ENCODE results near the gene ANKRD55.
"Not testable (repeated sequence)": the region's sequence is repeated elsewhere in the genome, so short reads cannot be mapped to it uniquely, and the experiment has no call there.

The ANKRD55 gene

DNA sequence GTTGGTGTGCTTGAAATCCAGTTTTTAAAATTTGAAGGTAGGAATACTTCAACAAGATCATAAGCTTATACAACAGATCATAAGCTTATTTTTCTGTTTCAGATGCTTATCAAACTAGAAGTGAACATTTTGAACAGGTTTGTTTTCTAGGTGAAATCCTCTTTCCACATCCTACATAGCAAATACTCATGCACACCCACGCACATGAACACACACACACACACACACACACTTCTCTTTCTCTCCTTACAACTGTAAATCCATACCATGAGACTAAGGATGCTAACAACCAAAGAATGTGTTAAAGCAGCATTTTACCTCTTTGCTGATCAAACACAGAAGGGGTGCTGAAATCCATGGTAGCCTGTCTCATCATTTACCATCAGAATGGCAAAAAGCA lies 592 bp downstream of the ANKRD55 start:
- no peak overlapping the region for H3K27ac ChIP-seq (ENCODE audit: low read depth, low read length)
- no peak overlapping the region for H3K4me3 ChIP-seq (ENCODE audit: low read depth in 1 of 2, low read length in 2 of 2)
- no peaks in the 10 kb centered on the region for H3K9me3 ChIP-seq (ENCODE audit: control insufficient read depth in 1 of 2, low read length in 2 of 2)
- peaks cover 0 to 5% of the 10 kb centered on the region in 2 donors for H3K27me3 ChIP-seq (ENCODE audit: control insufficient read depth in 1 of 2, insufficient read depth in 2 of 2, low read length in 2 of 2)
- H3K4me1 ChIP-seq (ENCODE audit: control insufficient read depth in 1 of 2, insufficient read depth in 2 of 2, low read length in 2 of 2), result no peaks in the 10 kb centered on the region
- H3K36me3 ChIP-seq (ENCODE audit: control insufficient read depth in 1 of 2, insufficient read depth in 2 of 2, low read length in 2 of 2), result no peaks in the 10 kb centered on the region
- no peak overlapping the region for H3K9ac ChIP-seq (ENCODE audit: low read depth in 1 of 2, low read length in 2 of 2)

DNA sequence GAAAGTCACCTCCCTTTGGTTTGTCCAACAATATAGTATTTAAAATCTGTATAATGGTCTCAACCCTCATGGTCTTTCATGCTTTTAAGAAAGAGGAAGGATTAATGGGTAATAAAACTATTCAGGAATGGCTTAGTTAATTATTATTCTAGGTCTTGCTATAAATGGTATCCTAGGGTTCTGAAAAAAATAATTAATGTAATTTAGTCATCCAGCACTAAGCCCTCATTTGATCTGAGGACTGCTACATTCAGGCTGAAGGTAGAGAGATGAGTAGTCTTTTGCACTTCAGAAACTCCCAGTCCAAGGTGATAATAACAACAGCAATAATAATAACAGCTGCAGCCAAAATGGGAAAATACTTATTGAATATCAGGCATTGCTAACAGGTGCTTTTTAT lies 2.6 kb downstream of the ANKRD55 start:
- Histone ChIP-seq H3K27ac (ENCODE audit: low read depth, low read length) (no peak overlapping the region), H3K4me3 (ENCODE audit: low read depth in 1 of 2, low read length in 2 of 2) (no peak overlapping the region), H3K9me3 (ENCODE audit: control insufficient read depth in 1 of 2, low read length in 2 of 2) (no peaks in the 10 kb centered on the region), H3K4me1 (ENCODE audit: control insufficient read depth in 1 of 2, insufficient read depth in 2 of 2, low read length in 2 of 2) (no peaks in the 10 kb centered on the region), H3K27me3 (ENCODE audit: control insufficient read depth in 1 of 2, insufficient read depth in 2 of 2, low read length in 2 of 2) (peaks cover 0 to 5% of the 10 kb centered on the region in 2 donors), H3K9ac (ENCODE audit: low read depth in 1 of 2, low read length in 2 of 2) (no peak overlapping the region), H3K36me3 (ENCODE audit: control insufficient read depth in 1 of 2, insufficient read depth in 2 of 2, low read length in 2 of 2) (no peaks in the 10 kb centered on the region)

DNA sequence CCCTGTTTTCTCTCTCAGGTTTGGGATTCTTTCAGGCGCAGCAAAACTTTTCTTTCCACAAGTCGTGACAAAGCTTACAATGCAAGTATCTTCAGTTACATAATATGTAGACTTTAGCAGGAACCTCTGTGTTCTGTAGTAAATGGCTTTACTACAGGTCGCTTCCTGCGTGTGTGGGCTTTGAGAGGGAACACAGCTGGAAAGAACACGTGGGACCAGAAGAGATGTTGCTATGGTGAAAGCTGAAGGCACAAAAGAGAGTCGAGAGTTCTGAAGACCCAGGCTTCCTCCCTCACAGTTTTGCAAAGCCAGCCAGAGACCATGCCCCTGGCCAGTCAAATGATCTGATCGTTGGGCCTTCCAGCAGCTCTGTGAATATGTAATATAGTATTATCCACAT lies 4.0 kb downstream of the ANKRD55 start:
- H3K9me3 ChIP-seq (ENCODE audit: control insufficient read depth in 1 of 2, low read length in 2 of 2), result no peaks in the 10 kb centered on the region
- H3K36me3 ChIP-seq (ENCODE audit: control insufficient read depth in 1 of 2, insufficient read depth in 2 of 2, low read length in 2 of 2), result no peaks in the 10 kb centered on the region
- no peak overlapping the region for H3K9ac ChIP-seq (ENCODE audit: low read depth in 1 of 2, low read length in 2 of 2)
- no peak overlapping the region for H3K4me3 ChIP-seq (ENCODE audit: low read depth in 1 of 2, low read length in 2 of 2)
- peaks cover 0 to under 1% of the 10 kb centered on the region in 2 donors for H3K27me3 ChIP-seq (ENCODE audit: control insufficient read depth in 1 of 2, insufficient read depth in 2 of 2, low read length in 2 of 2)
- H3K27ac ChIP-seq (ENCODE audit: low read depth, low read length), result no peak overlapping the region
- no peaks in the 10 kb centered on the region for H3K4me1 ChIP-seq (ENCODE audit: control insufficient read depth in 1 of 2, insufficient read depth in 2 of 2, low read length in 2 of 2)

DNA sequence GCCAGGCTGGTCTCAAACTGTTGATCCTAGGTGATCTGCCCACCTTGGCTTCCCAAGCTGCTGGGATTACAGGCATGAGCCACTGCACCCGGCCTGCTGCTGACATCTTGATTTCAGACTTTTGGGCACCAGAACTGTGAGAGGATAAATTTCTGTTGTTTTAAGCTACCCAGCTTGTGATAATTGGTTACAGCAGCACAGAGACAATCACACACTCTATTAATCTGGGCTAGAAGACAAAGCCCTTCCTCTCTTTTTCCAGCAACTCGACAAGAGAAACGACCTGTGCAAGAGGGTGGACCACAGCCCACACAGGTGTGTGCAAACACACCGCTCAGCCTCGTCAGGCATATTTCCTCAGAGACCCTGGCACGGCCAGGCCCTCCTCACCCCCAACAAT lies 4.5 kb downstream of the ANKRD55 start:
- Histone ChIP-seq H3K27me3 (ENCODE audit: control insufficient read depth in 1 of 2, insufficient read depth in 2 of 2, low read length in 2 of 2) (no peaks in the 10 kb centered on the region), H3K9me3 (ENCODE audit: control insufficient read depth in 1 of 2, low read length in 2 of 2) (no peaks in the 10 kb centered on the region), H3K4me1 (ENCODE audit: control insufficient read depth in 1 of 2, insufficient read depth in 2 of 2, low read length in 2 of 2) (no peaks in the 10 kb centered on the region), H3K27ac (ENCODE audit: low read depth, low read length) (no peak overlapping the region), H3K36me3 (ENCODE audit: control insufficient read depth in 1 of 2, insufficient read depth in 2 of 2, low read length in 2 of 2) (no peaks in the 10 kb centered on the region), H3K9ac (ENCODE audit: low read depth in 1 of 2, low read length in 2 of 2) (no peak overlapping the region), H3K4me3 (ENCODE audit: low read depth in 1 of 2, low read length in 2 of 2) (no peak overlapping the region)

DNA sequence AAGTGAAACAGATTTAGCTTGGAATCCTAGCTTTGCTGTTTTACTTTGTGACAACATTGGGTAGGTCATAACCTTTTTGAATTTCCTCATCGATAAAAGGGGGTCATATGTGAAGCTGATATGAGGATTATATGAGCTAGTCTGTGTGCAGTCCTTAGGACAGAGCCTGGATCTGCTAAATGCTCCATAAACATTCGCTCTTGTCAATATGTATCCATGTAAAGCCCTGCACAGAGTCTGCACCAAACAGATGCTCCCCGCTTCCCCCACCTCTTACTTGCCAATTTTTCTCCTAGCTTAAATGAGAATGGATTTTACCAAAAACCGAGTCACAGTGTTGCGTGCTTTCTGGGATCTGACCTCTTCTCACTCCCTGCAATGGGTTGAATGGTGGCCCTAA lies 5.4 kb downstream of the ANKRD55 start:
- Histone ChIP-seq H3K36me3 (ENCODE audit: control insufficient read depth in 1 of 2, insufficient read depth in 2 of 2, low read length in 2 of 2) (no peaks in the 10 kb centered on the region), H3K9me3 (ENCODE audit: control insufficient read depth in 1 of 2, low read length in 2 of 2) (no peaks in the 10 kb centered on the region), H3K4me1 (ENCODE audit: control insufficient read depth in 1 of 2, insufficient read depth in 2 of 2, low read length in 2 of 2) (no peaks in the 10 kb centered on the region), H3K27me3 (ENCODE audit: control insufficient read depth in 1 of 2, insufficient read depth in 2 of 2, low read length in 2 of 2) (no peaks in the 10 kb centered on the region), H3K4me3 (ENCODE audit: low read depth in 1 of 2, low read length in 2 of 2) (no peak overlapping the region), H3K27ac (ENCODE audit: low read depth, low read length) (no peak overlapping the region), H3K9ac (ENCODE audit: low read depth in 1 of 2, low read length in 2 of 2) (no peak overlapping the region)

DNA sequence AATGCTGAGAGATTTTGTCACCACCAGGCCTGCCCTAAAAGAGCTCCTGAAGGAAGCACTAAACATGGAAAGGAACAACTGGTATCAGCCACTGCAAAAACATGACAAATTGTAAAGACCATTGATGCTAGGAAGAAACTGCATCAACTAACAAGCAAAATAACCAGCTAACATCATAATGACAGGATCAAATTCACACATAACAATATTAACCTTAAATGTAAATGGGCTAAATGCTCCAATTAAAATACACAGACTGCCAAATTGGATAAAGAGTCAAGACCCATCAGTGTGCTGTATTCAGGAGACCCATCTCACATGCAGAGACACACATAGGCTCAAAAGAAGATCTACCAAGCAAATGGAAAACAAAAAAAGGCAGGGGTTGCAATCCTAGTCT lies 9.8 kb downstream of the ANKRD55 start:
- not testable (repeated sequence) for H3K9me3 ChIP-seq (ENCODE audit: control insufficient read depth in 1 of 2, low read length in 2 of 2); H3K27ac ChIP-seq (ENCODE audit: low read depth, low read length); H3K4me3 ChIP-seq (ENCODE audit: low read depth in 1 of 2, low read length in 2 of 2); H3K27me3 ChIP-seq (ENCODE audit: control insufficient read depth in 1 of 2, insufficient read depth in 2 of 2, low read length in 2 of 2); H3K4me1 ChIP-seq (ENCODE audit: control insufficient read depth in 1 of 2, insufficient read depth in 2 of 2, low read length in 2 of 2); H3K9ac ChIP-seq (ENCODE audit: low read depth in 1 of 2, low read length in 2 of 2); H3K36me3 ChIP-seq (ENCODE audit: control insufficient read depth in 1 of 2, insufficient read depth in 2 of 2, low read length in 2 of 2)

DNA sequence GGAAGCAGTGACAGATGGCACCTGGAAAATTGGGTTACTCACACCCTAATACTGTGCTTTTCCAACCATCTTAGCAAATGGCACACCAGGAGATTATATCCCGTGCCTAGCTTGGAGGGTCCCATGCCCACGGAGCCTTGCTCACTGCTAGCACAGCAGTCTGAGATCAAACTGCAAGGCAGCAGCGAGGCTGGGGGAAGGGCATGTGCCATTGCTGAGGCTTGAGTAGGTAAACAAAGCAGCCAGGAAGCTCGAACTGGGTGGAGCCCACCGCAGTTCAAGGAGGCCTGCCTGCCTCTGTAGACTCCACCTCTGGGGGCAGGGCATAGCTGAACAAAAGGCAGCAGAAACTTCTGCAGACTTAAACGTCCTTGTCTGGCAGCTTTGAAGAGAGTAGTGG lies 11.5 kb downstream of the ANKRD55 start:
- H3K4me3 ChIP-seq (ENCODE audit: low read depth in 1 of 2, low read length in 2 of 2); H3K27ac ChIP-seq (ENCODE audit: low read depth, low read length); H3K27me3 ChIP-seq (ENCODE audit: control insufficient read depth in 1 of 2, insufficient read depth in 2 of 2, low read length in 2 of 2); H3K36me3 ChIP-seq (ENCODE audit: control insufficient read depth in 1 of 2, insufficient read depth in 2 of 2, low read length in 2 of 2); H3K4me1 ChIP-seq (ENCODE audit: control insufficient read depth in 1 of 2, insufficient read depth in 2 of 2, low read length in 2 of 2); H3K9ac ChIP-seq (ENCODE audit: low read depth in 1 of 2, low read length in 2 of 2); H3K9me3 ChIP-seq (ENCODE audit: control insufficient read depth in 1 of 2, low read length in 2 of 2): not testable (repeated sequence)

DNA sequence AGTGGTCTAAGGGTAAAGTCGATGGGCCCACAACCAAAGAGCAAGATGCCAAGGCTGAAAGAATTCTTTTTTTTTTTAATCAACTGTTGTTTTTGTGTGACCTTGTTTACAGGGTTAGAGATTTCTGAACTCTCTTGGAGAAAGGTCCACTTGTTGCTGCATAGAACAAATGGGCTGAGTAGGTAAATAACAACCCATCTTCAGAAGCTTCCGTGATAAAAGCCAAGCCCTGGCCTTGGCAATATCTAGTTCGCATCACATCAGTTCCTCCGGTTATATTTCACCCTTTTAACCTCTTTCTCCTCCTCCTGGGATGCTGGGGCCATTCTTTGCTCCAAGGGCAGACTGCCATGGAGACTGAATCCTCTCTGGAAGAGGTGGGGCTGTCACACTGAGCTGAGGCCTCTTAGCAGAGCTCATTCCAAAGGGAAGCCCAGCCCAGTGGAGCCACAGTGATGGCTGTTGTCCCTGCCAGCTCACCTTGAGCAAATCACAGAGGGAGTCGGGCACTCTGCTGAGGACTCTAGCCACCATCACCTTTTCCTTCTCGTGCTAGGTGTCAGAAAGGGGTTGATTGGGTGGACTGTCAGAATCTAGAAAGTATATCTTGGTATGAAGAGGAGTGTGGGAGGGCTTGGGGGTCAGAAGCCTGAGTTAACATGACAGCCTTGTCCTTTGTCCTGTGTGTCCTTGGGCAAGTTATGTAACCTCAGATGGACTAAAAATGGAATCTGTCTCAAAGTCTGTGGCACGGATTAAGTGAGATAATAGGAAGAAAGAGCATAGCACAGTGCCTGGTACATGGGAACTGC lies 17.9 kb downstream of the ANKRD55 start:
- no peaks in the 10 kb centered on the region for H3K4me1 ChIP-seq (ENCODE audit: control insufficient read depth in 1 of 2, insufficient read depth in 2 of 2, low read length in 2 of 2)
- H3K9ac ChIP-seq (ENCODE audit: low read depth in 1 of 2, low read length in 2 of 2), result no peak overlapping the region
- no peak overlapping the region for H3K27ac ChIP-seq (ENCODE audit: low read depth, low read length)
- peaks cover 0 to 4% of the 10 kb centered on the region in 2 donors for H3K27me3 ChIP-seq (ENCODE audit: control insufficient read depth in 1 of 2, insufficient read depth in 2 of 2, low read length in 2 of 2)
- H3K36me3 ChIP-seq (ENCODE audit: control insufficient read depth in 1 of 2, insufficient read depth in 2 of 2, low read length in 2 of 2), result no peaks in the 10 kb centered on the region
- peaks cover 7 to 9% of the 10 kb centered on the region in 2 donors for H3K9me3 ChIP-seq (ENCODE audit: control insufficient read depth in 1 of 2, low read length in 2 of 2)
- H3K4me3 ChIP-seq (ENCODE audit: low read depth in 1 of 2, low read length in 2 of 2), result no peak overlapping the region

DNA sequence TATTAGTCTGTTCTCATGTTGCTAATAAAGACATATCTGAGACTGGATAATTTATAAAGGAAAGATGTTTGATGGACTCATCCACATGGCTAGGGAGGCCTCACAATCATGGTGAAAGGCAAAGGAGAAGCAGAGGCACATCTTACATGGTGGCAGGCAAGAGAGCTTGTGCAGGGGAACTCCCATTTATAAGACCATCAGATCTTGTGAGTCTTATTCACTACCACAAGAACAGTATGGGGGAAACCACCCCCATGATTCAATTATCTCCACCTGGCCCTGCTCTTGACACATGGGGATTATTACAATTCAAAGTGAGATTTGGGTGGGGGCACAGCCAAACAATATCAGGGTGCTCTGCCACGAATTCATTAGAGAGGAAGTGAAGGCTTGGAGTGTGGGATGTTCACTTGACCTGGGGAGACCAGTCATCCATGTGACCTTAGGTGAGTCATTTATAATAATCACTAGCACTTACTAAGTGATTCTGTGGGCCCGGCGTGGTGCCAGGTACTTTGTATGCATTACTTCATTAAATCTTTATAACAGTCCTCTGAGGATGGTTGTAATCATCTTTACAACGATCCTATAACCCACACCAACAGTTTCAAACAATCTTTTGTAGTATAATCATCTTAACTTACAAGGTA lies 19.1 kb downstream of the ANKRD55 start:
- not testable (repeated sequence) for H3K9ac ChIP-seq (ENCODE audit: low read depth in 1 of 2, low read length in 2 of 2); H3K4me1 ChIP-seq (ENCODE audit: control insufficient read depth in 1 of 2, insufficient read depth in 2 of 2, low read length in 2 of 2); H3K27ac ChIP-seq (ENCODE audit: low read depth, low read length)

DNA sequence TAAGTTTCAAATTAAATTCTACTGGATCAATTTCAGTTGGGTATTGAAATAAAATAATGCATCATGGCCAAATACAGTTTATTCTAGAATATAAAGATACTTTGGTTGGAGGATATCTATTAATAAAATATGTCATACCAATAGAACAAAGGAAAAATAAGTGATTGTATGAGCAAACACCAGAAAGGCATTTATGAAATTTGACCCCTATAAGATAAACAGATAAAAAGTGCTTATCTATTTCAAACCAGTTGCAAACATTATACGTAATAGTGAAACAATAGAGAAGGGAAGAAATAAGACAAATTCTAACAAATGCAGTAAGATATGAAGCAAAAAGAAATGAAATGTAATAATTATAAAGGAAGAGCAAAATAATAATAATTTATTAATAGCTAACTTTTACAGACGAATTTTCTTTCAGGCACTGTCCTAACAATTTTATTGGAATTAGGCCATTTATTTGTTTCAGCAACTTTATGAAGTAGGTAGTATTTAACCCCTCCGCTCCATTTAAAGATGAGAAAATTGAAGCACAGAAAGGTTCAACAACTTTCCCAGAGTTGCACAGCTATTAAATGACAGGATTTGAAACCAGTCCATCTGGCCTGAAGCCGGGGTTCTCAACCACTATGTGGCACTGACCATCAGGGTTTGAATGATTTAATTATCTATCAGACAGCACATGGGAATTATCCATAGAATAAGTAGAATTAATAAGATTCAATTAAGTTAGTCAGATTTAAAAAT lies 20.8 kb downstream of the ANKRD55 start:
- Histone ChIP-seq H3K4me3 (ENCODE audit: low read depth in 1 of 2, low read length in 2 of 2) (no peak overlapping the region), H3K9me3 (ENCODE audit: control insufficient read depth in 1 of 2, low read length in 2 of 2) (peaks cover 7 to 9% of the 10 kb centered on the region in 2 donors), H3K27ac (ENCODE audit: low read depth, low read length) (no peak overlapping the region), H3K4me1 (ENCODE audit: control insufficient read depth in 1 of 2, insufficient read depth in 2 of 2, low read length in 2 of 2) (no peaks in the 10 kb centered on the region), H3K36me3 (ENCODE audit: control insufficient read depth in 1 of 2, insufficient read depth in 2 of 2, low read length in 2 of 2) (no peaks in the 10 kb centered on the region), H3K9ac (ENCODE audit: low read depth in 1 of 2, low read length in 2 of 2) (no peak overlapping the region), H3K27me3 (ENCODE audit: control insufficient read depth in 1 of 2, insufficient read depth in 2 of 2, low read length in 2 of 2) (peaks cover 0 to 4% of the 10 kb centered on the region in 2 donors)

More for the DNA sequence above, 19.1 kb downstream of the ANKRD55 start:
- H3K9me3 ChIP-seq (ENCODE audit: control insufficient read depth in 1 of 2, low read length in 2 of 2); H3K4me3 ChIP-seq (ENCODE audit: low read depth in 1 of 2, low read length in 2 of 2); H3K27me3 ChIP-seq (ENCODE audit: control insufficient read depth in 1 of 2, insufficient read depth in 2 of 2, low read length in 2 of 2); H3K36me3 ChIP-seq (ENCODE audit: control insufficient read depth in 1 of 2, insufficient read depth in 2 of 2, low read length in 2 of 2): not testable (repeated sequence)
